ENCODE results near the gene PBX1. TPM values are rescaled to one million over a fixed set of nuclear protein-coding genes. Genes with fewer than 3 reads are reported as not detected.

PBX1 gene
- total RNA-seq, 3 donors from 2014 or later (not counting 1 experiment from before 2014, with no cell fraction given), result 0.54 to 3.5 (median 1.4) TPM

GRCh38 chr1:164635059-164635802 lies 76.2 kb downstream of the PBX1 start:
- no peak overlapping the region for H3K27ac ChIP-seq (ENCODE audit: low read length)
- TF ChIP-seq, protein P1, sequence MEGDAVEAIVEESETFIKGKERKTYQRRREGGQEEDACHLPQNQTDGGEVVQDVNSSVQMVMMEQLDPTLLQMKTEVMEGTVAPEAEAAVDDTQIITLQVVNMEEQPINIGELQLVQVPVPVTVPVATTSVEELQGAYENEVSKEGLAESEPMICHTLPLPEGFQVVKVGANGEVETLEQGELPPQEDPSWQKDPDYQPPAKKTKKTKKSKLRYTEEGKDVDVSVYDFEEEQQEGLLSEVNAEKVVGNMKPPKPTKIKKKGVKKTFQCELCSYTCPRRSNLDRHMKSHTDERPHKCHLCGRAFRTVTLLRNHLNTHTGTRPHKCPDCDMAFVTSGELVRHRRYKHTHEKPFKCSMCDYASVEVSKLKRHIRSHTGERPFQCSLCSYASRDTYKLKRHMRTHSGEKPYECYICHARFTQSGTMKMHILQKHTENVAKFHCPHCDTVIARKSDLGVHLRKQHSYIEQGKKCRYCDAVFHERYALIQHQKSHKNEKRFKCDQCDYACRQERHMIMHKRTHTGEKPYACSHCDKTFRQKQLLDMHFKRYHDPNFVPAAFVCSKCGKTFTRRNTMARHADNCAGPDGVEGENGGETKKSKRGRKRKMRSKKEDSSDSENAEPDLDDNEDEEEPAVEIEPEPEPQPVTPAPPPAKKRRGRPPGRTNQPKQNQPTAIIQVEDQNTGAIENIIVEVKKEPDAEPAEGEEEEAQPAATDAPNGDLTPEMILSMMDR (IDR thresholded peaks at IDR 0.05), result no peak
- intact Hi-C loops (cut with micrococcal nuclease), result no loop called here
- Mint-ChIP-seq H3K27me3 (ENCODE audit: low read depth in 2 of 2) (peaks cover 4 to 42% of the 10 kb centered on the region in 2 donors), H3K4me1 (no peaks in the 10 kb centered on the region), H3K36me3 (no peaks in the 10 kb centered on the region), H3K27ac (no peak overlapping the region), H3K9me3 (no peaks in the 10 kb centered on the region), H3K4me3 (no peak overlapping the region)
- no peaks in the 10 kb centered on the region for H3K36me3 ChIP-seq (ENCODE audit: control insufficient read depth, insufficient read depth, low read length)
- H3K27me3 ChIP-seq (ENCODE audit: control insufficient read depth, insufficient read depth, low read length), result no peaks in the 10 kb centered on the region
- no peaks in the 10 kb centered on the region for H3K4me1 ChIP-seq (ENCODE audit: control insufficient read depth, insufficient read depth, low read length)
- no peak for DNase-seq
- no peak for ATAC-seq
- no peak overlapping the region for H3K4me3 ChIP-seq (ENCODE audit: low read length)
- no peaks in the 10 kb centered on the region for H3K9me3 ChIP-seq (ENCODE audit: control insufficient read depth, insufficient read depth, low read length)
- 95% methylated on average over 21 of the region's 22 CpGs for WGBS (ENCODE audit: insufficient coverage)

GRCh38 chr1:164635803-164636731 lies 77.1 kb downstream of the PBX1 start:
- no peaks in the 10 kb centered on the region for H3K4me1 ChIP-seq (ENCODE audit: control insufficient read depth, insufficient read depth, low read length)
- H3K4me3 ChIP-seq (ENCODE audit: low read length), result no peak overlapping the region
- H3K36me3 Mint-ChIP-seq, result no peaks in the 10 kb centered on the region
- H3K27me3 Mint-ChIP-seq (ENCODE audit: low read depth in 2 of 2), result peaks cover 4 to 34% of the 10 kb centered on the region in 2 donors
- H3K4me3 Mint-ChIP-seq, result no peak overlapping the region
- H3K4me1 Mint-ChIP-seq, result no peaks in the 10 kb centered on the region
- no peak overlapping the region for H3K27ac Mint-ChIP-seq
- no peaks in the 10 kb centered on the region for H3K9me3 Mint-ChIP-seq
- H3K27ac ChIP-seq (ENCODE audit: low read length), result no peak overlapping the region
- H3K27me3 ChIP-seq (ENCODE audit: control insufficient read depth, insufficient read depth, low read length), result no peaks in the 10 kb centered on the region
- DNase-seq, result no peak
- TF ChIP-seq, protein P1 (IDR thresholded peaks at IDR 0.05), result no peak
- WGBS (ENCODE audit: insufficient coverage), result 79% methylated on average over 5 of the region's 5 CpGs
- no peak for ATAC-seq
- no peaks in the 10 kb centered on the region for H3K9me3 ChIP-seq (ENCODE audit: control insufficient read depth, insufficient read depth, low read length)
- intact Hi-C loops (cut with micrococcal nuclease), result no loop called here
- no peaks in the 10 kb centered on the region for H3K36me3 ChIP-seq (ENCODE audit: control insufficient read depth, insufficient read depth, low read length)

- WGBS (ENCODE audit: insufficient coverage), result 64% methylated on average over 3 of the region's 3 CpGs
- Mint-ChIP-seq H3K27me3 (ENCODE audit: low read depth in 2 of 2) (peaks cover 4 to 32% of the 10 kb centered on the region in 2 donors), H3K27ac (no peak overlapping the region), H3K9me3 (no peaks in the 10 kb centered on the region), H3K36me3 (no peaks in the 10 kb centered on the region), H3K4me3 (no peak overlapping the region), H3K4me1 (no peaks in the 10 kb centered on the region)
- Histone ChIP-seq H3K4me3 (ENCODE audit: low read length) (no peak overlapping the region), H3K9me3 (ENCODE audit: control insufficient read depth, insufficient read depth, low read length) (no peaks in the 10 kb centered on the region), H3K36me3 (ENCODE audit: control insufficient read depth, insufficient read depth, low read length) (no peaks in the 10 kb centered on the region), H3K27me3 (ENCODE audit: control insufficient read depth, insufficient read depth, low read length) (no peaks in the 10 kb centered on the region), H3K27ac (ENCODE audit: low read length) (no peak overlapping the region), H3K4me1 (ENCODE audit: control insufficient read depth, insufficient read depth, low read length) (no peaks in the 10 kb centered on the region)
- ATAC-seq, result no peak
- no peak for DNase-seq
- TF ChIP-seq, protein P1 (IDR thresholded peaks at IDR 0.05), result no peak
- intact Hi-C loops (cut with micrococcal nuclease), result no loop called here
Observed at GRCh38 chr1:164636757-164637156, 77.8 kb downstream of the PBX1 start.
